K562 (cell line): ENCODE data around the gene BIRC7. TPM values are rescaled to one million over a fixed set of nuclear protein-coding genes. Genes with fewer than 3 reads are reported as not detected.

Experiments used
- ATAC-seq: fragments of 200-7000 bp; cut with Tn5 transposase; 3 replicates; pipeline ENCODE4 v1.9.1; 2020; ENCODE audit warnings: moderate library complexity
- BruUV-seq: library from RNA; stranded (reverse); fragments of 400-500 nt; replicated peaks from 2 replicates; lab custom pipeline; 2021; lab: Mats Ljungman, UMichigan
- CTCF ChIA-PET: fragments of 300-600 bp; formaldehyde crosslinking; extraction: SDS; loops from one replicate; lab custom pipeline; 2021; ENCODE audit warnings: low intra/inter-chr PET ratio; lab: Yijun Ruan, JAX
- POLR2A ChIA-PET: fragments of 300-600, 350-650 bp; sonication (Branson Sonifier 250); formaldehyde crosslinking; extraction: SDS; loops from one replicate; lab custom pipeline; 2021; ENCODE audit warnings: antibody characterized with exemption, inconsistent platforms; lab: Yijun Ruan, JAX
- DNase-seq, 4 experiments: peaks; one replicate each; pipeline versions ENCODE4 v3.0.0 to v3.0.0-alpha.2; 2011 to 2018; ENCODE audit warnings: low spot score in 3 of 4, mixed read lengths in 3 of 4; ENCODE audit errors: extremely low read depth in 1 of 4
- FAIRE-seq: peaks from 2 replicates; lab custom pipeline; 2011; peaks lifted over from hg19 to GRCh38; lab: Jason Lieb, UNC
- H2AFZ ChIP-seq: 2 replicates; pipeline ENCODE4 v1.6.0; 2011; ENCODE audit warnings: low read depth, low read length, control low read depth, inconsistent platforms
- H3K27ac ChIP-seq: fragments of 200-600 bp; 3 replicates; pipeline ENCODE4 v1.8.0; 2011; ENCODE audit warnings: low read depth, mild to moderate bottlenecking, control low read depth, inconsistent platforms, low read length, moderate library complexity, mixed read lengths; ENCODE audit errors: extremely low read depth
- H3K27me3 ChIP-seq, 2 experiments: fragments of 300-600 bp in 1 of 2; 2 replicates in 1 of 2; 3 replicates in 1 of 2; pipeline versions ENCODE4 v1.6.0 to v1.8.0; 2011; ENCODE audit warnings: inconsistent platforms in 2 of 2, low read length in 2 of 2, mild to moderate bottlenecking in 1 of 2, mixed read lengths in 1 of 2, moderate library complexity in 1 of 2; ENCODE audit not compliant: control insufficient read depth in 2 of 2, insufficient read depth in 2 of 2
- H3K36me3 ChIP-seq: fragments of 300-600 bp; 3 replicates; pipeline ENCODE4 v1.8.0; 2011; ENCODE audit warnings: mild to moderate bottlenecking, low read length, inconsistent platforms; ENCODE audit not compliant: control insufficient read depth, insufficient read depth
- H3K4me1 ChIP-seq, 2 experiments: fragments of 200-600 bp in 1 of 2; replicated peaks in 1 of 2; 2 replicates in 1 of 2; 3 replicates in 1 of 2; pipeline versions ENCODE4 v1.5.1 to v1.8.0; 2011; ENCODE audit warnings: inconsistent platforms in 2 of 2, low read length in 2 of 2, mild to moderate bottlenecking in 1 of 2, mixed read lengths in 1 of 2, moderate library complexity in 1 of 2; ENCODE audit not compliant: control insufficient read depth in 2 of 2, insufficient read depth in 2 of 2
- H3K4me2 ChIP-seq: 2 replicates; pipeline ENCODE4 v1.6.1; 2011; ENCODE audit warnings: low read length, control low read depth, inconsistent platforms, mixed read lengths; ENCODE audit not compliant: insufficient read depth
- H3K4me3 ChIP-seq: fragments of 200-600 bp; sonication (generic), shearing (Covaris generic); 2 replicates; pipeline ENCODE4 v1.5.1; 2016; ENCODE audit warnings: control low read depth, inconsistent platforms
- H3K79me2 ChIP-seq: fragments of 200-600 bp; 3 replicates; pipeline ENCODE4 v1.8.0; 2011; ENCODE audit warnings: low read length, inconsistent platforms; ENCODE audit not compliant: control insufficient read depth, insufficient read depth
- H3K9ac ChIP-seq, 2 experiments: 2 replicates each; pipeline versions ENCODE4 v1.6.0 to v1.6.1; 2011; ENCODE audit warnings: low read depth in 2 of 2, low read length in 2 of 2, control low read depth in 1 of 2, inconsistent platforms in 1 of 2, mild to moderate bottlenecking in 1 of 2, mixed read lengths in 1 of 2; ENCODE audit not compliant: insufficient read depth in 1 of 2
- H3K9me1 ChIP-seq: one replicate; pipeline ENCODE4 v1.6.0; 2011; ENCODE audit warnings: inconsistent platforms, mild to moderate bottlenecking, low read length, moderate library complexity; ENCODE audit not compliant: control insufficient read depth, insufficient read depth
- H3K9me3 ChIP-seq: replicated peaks from 2 replicates; pipeline ENCODE4 v1.5.1; 2011; ENCODE audit warnings: low read depth, low read length, inconsistent platforms; ENCODE audit not compliant: control insufficient read depth, insufficient read depth
- H4K20me1 ChIP-seq: replicated peaks from 2 replicates; pipeline ENCODE4 v1.6.1; 2011; ENCODE audit warnings: low read length, inconsistent platforms, mixed read lengths; ENCODE audit not compliant: control insufficient read depth, insufficient read depth
- GABPA ChIP-seq: fragments of 200-800 bp; sonication (Bioruptor generic); conservative IDR thresholded peaks from 2 replicates; pipeline ENCODE4 v1.6.1; 2016; ENCODE audit warnings: low read depth, missing genetic modification characterization, missing compliant biosample characterization
- HNRNPLL ChIP-seq: fragments of 200-400 bp; formaldehyde crosslinking; IDR thresholded peaks from 2 replicates; pipeline ENCODE4 v1.6.1; 2017; ENCODE audit warnings: low read length, low read depth, mild to moderate bottlenecking; ENCODE audit not compliant: poor library complexity, severe bottlenecking
- KAT7 ChIP-seq: sonication (generic); formaldehyde crosslinking; IDR thresholded peaks from 2 replicates; pipeline ENCODE4 v1.8.0; 2022; ENCODE audit warnings: missing genetic modification reagents, mild to moderate bottlenecking, borderline replicate concordance
- RBM17 ChIP-seq: fragments of 200-400 bp; formaldehyde crosslinking; IDR thresholded peaks from 2 replicates; pipeline ENCODE4 v1.6.1; 2017; ENCODE audit warnings: low read depth, mild to moderate bottlenecking, low read length, borderline replicate concordance
- TCF3 ChIP-seq: sonication (generic); formaldehyde crosslinking; IDR thresholded peaks from 2 replicates; pipeline ENCODE4 v1.4.0; 2020; ENCODE audit warnings: mild to moderate bottlenecking, missing genetic modification reagents
- TCF7 ChIP-seq: sonication (generic); IDR thresholded peaks from 2 replicates; pipeline ENCODE4 v1.6.1; 2016; ENCODE audit warnings: antibody characterized with exemption, borderline replicate concordance
- TFAM ChIP-seq: fragments of 250-450 bp; sonication (Bioruptor Pico); conservative IDR thresholded peaks from 2 replicates; pipeline ENCODE4 v1.5.0; 2021; ENCODE audit warnings: mild to moderate bottlenecking, moderate library complexity
- U2AF2 ChIP-seq: fragments of 200-400 bp; formaldehyde crosslinking; optimal IDR thresholded peaks from 2 replicates; pipeline ENCODE3; 2017; ENCODE audit warnings: low read depth, mild to moderate bottlenecking, low read length
- ZBED1 ChIP-seq: IDR thresholded peaks from 2 replicates; pipeline ENCODE4 v1.6.1; 2014
- ZNF175 ChIP-seq: fragments of 200-800 bp; sonication (Bioruptor generic); IDR thresholded peaks from 2 replicates; pipeline ENCODE4 v1.6.1; 2016; ENCODE audit warnings: low read depth, mild to moderate bottlenecking, missing genetic modification characterization, missing compliant biosample characterization
- ZNF23 ChIP-seq: fragments of 250-450 bp; sonication (Bioruptor Pico); IDR thresholded peaks from 2 replicates; pipeline ENCODE4 v1.4.0; 2020; ENCODE audit warnings: mild to moderate bottlenecking
- ZNF699 ChIP-seq: fragments of 250-450 bp; sonication (Bioruptor Pico); IDR thresholded peaks from 2 replicates; pipeline ENCODE4 v1.8.0; 2021; ENCODE audit warnings: mild to moderate bottlenecking, moderate library complexity; ENCODE audit not compliant: insufficient replicate concordance
- WGBS: fragments of 100-300 bp; shearing (Covaris generic); methylation state at CpG from one replicate; pipeline ENCODE4 v1.1.6; 2016; ENCODE audit warnings: low coverage, mixed read lengths; ENCODE audit not compliant: insufficient coverage; ENCODE audit errors: missing lambda C conversion rate; 5-methylcytosine and 5-hydroxymethylcytosine counted together
- in situ Hi-C: fragments of 300-500 bp; cut with MboI; formaldehyde crosslinking; loops from 4 replicates; pipeline ENCODE4 v1.15.0; 2018; ENCODE audit warnings: inconsistent platforms, mixed read lengths
- intact Hi-C: fragments of 100-400 bp; cut with micrococcal nuclease; formaldehyde crosslinking; loops from 2 replicates; pipeline ENCODE4 v1.14.2; 2022
- polyA plus RNA-seq, 8 experiments: library from polyadenylated mRNA; depleted of rRNA in 4 of 8; stranded (reverse) in 5 of 8; unstranded in 3 of 8; fragments of >200 nt; fragmentation: Nextera tagmentation in 2 of 8; fragmentation: Illumina TruSeq in 1 of 8; extraction: Ambion mirVana in 2 of 8; extraction: Trizol in 1 of 8; gene quantifications; 2 replicates each; pipeline versions ENCODE4 v1.2.1 to v1.2.3, GENCODE V29; 2011 to 2014; ENCODE audit warnings: inconsistent platforms in 1 of 8, missing spikeins in 1 of 8
- total RNA-seq, 7 experiments: library from RNA; depleted of rRNA in 6 of 7; stranded (reverse); fragments of >200 nt in 6 of 7; fragmentation: Illumina TruSeq in 2 of 7; extraction: Trizol in 2 of 7; gene quantifications; 2 replicates each; pipeline versions ENCODE4 v1.2.1 to v1.2.3, GENCODE V29; 2011 to 2021; ENCODE audit warnings: low replicate concordance in 1 of 7
- TF ChIP-seq, protein P1 (sequence below), 3 experiments: IDR thresholded peaks in 2 of 3; conservative IDR thresholded peaks in 1 of 3; 2 replicates each; pipeline ENCODE4 v1.5.1; 2011 to 2012; ENCODE audit warnings: low read length in 3 of 3, mild to moderate bottlenecking in 3 of 3, control low read depth in 2 of 3, improper control_type of control experiment in 1 of 3, inconsistent platforms in 1 of 3, low read depth in 1 of 3, mixed read lengths in 1 of 3, moderate library complexity in 1 of 3; ENCODE audit not compliant: insufficient read depth in 2 of 3
- TF ChIP-seq, protein P2 (sequence below): fragments of 450-650 bp; IDR thresholded peaks from 2 replicates; pipeline ENCODE4 v1.6.1; 2017; ENCODE audit warnings: antibody characterized with exemption, mild to moderate bottlenecking
- TF ChIP-seq, protein P3 (sequence below): sonication (generic); formaldehyde crosslinking; IDR thresholded peaks from 2 replicates; pipeline ENCODE4 v1.8.0; 2022; ENCODE audit warnings: mild to moderate bottlenecking, missing genetic modification reagents

The BIRC7 gene
- total and polyA plus RNA-seq, 9 of the 15 experiments (the other 6 are each of a cell fraction or from before 2014, with no cell fraction given): 0.14 to 0.19 (median 0.16) TPM; not detected in 5

DNA sequence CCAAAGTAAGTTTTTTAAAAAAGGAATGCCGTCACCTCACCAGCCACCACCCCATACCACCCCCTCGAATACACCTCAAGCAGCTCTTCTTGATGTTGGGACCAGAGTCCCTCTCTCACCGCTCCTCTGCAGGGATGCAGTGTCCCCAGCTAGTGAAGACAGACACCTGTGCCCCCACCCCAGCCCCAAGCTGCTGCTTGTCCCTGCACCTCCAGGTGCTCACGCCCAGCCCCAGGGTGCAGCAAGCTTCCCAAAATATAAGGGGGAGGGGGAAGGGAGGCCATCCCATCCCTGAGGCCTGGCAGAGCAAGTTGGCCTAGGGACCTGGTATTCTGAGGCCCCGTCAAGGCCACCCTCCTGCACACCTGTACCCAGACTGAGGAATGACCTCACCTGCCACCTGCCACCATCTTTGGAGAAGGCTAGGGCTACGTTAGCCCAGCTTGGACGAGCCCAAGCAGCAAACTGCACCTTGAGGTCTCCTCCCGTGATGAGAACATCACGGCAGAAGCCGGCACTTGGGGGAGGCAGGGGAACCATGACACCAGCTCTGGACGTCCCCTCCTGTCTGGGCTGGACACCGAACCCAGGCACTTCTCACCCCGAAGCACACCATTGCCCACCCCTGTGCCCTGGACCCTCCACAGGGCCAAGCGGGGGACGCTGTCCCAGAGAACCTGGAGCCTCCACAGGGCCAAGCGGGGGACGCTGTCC is 45.7 kb upstream of the BIRC7 start:
- CTCF ChIA-PET: interaction anchor here (0.6 kb wide), 1 partner anchor 35 kb away, joined by 3 read pairs; no protein-coding TSS in a partner anchor
- H3K4me2 ChIP-seq: no peak overlapping the region
- DNase-seq (no peak), FAIRE-seq (no peak), ATAC-seq (no peak)
- H3K9me1 ChIP-seq: no peaks in the 10 kb centered on the region
- H3K9me3 ChIP-seq: peaks cover 13% of the 10 kb centered on the region
- H3K27ac ChIP-seq: no peak overlapping the region
- no TSS peak for BruUV-seq
- 13% methylated on average over 16 of the region's 17 CpGs for WGBS
- H3K36me3 ChIP-seq: peaks cover 3% of the 10 kb centered on the region; the same call in 2 of the 3 replicates
- peaks cover 0 to 5% of the 10 kb centered on the region in 2 experiments; a peak in 1 of 5 replicates for H3K27me3 ChIP-seq
- POLR2A ChIA-PET: interaction anchor here (1.0 to 1.2 kb wide), 2 partner anchors 9 to 19 kb away, joined by 4 read pairs; no protein-coding TSS in a partner anchor
- no peak overlapping the region for H2AFZ ChIP-seq
- H3K9ac ChIP-seq: no peak overlapping the region
- H3K4me3 ChIP-seq: no peak overlapping the region
- intact Hi-C loops (no loop called here), in situ Hi-C loops (no loop called here)
- no peaks in the 10 kb centered on the region for H3K79me2 ChIP-seq
- peaks cover 0 to 10% of the 10 kb centered on the region in 2 experiments; a peak in 1 of 5 replicates for H3K4me1 ChIP-seq
- H4K20me1 ChIP-seq: peaks cover 16% of the 10 kb centered on the region; the same call in 1 of the 2 replicates
- TF ChIP-seq ZNF23 (CRISPR knock-in tag) (no peak), ZNF175 (CRISPR knock-in tag) (no peak), TFAM (no peak), U2AF2 (no peak), HNRNPLL (no peak), KAT7 (CRISPR knock-in tag) (no peak), TCF7 (no peak), RBM17 (no peak), ZNF699 (CRISPR knock-in tag) (no peak), ZBED1 (no peak), GABPA (tag) (no peak), TCF3 (no peak)
- TF ChIP-seq, protein P1, sequence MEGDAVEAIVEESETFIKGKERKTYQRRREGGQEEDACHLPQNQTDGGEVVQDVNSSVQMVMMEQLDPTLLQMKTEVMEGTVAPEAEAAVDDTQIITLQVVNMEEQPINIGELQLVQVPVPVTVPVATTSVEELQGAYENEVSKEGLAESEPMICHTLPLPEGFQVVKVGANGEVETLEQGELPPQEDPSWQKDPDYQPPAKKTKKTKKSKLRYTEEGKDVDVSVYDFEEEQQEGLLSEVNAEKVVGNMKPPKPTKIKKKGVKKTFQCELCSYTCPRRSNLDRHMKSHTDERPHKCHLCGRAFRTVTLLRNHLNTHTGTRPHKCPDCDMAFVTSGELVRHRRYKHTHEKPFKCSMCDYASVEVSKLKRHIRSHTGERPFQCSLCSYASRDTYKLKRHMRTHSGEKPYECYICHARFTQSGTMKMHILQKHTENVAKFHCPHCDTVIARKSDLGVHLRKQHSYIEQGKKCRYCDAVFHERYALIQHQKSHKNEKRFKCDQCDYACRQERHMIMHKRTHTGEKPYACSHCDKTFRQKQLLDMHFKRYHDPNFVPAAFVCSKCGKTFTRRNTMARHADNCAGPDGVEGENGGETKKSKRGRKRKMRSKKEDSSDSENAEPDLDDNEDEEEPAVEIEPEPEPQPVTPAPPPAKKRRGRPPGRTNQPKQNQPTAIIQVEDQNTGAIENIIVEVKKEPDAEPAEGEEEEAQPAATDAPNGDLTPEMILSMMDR (IDR thresholded peaks at IDR 0.05 in 2 of 3, conservative IDR thresholded peaks at IDR 0.05 in 1 of 3; ENCODE audit: insufficient read depth in 2 of 3, low read depth in 1 of 3, low read length in 3 of 3): no peak
- TF ChIP-seq, protein P2, sequence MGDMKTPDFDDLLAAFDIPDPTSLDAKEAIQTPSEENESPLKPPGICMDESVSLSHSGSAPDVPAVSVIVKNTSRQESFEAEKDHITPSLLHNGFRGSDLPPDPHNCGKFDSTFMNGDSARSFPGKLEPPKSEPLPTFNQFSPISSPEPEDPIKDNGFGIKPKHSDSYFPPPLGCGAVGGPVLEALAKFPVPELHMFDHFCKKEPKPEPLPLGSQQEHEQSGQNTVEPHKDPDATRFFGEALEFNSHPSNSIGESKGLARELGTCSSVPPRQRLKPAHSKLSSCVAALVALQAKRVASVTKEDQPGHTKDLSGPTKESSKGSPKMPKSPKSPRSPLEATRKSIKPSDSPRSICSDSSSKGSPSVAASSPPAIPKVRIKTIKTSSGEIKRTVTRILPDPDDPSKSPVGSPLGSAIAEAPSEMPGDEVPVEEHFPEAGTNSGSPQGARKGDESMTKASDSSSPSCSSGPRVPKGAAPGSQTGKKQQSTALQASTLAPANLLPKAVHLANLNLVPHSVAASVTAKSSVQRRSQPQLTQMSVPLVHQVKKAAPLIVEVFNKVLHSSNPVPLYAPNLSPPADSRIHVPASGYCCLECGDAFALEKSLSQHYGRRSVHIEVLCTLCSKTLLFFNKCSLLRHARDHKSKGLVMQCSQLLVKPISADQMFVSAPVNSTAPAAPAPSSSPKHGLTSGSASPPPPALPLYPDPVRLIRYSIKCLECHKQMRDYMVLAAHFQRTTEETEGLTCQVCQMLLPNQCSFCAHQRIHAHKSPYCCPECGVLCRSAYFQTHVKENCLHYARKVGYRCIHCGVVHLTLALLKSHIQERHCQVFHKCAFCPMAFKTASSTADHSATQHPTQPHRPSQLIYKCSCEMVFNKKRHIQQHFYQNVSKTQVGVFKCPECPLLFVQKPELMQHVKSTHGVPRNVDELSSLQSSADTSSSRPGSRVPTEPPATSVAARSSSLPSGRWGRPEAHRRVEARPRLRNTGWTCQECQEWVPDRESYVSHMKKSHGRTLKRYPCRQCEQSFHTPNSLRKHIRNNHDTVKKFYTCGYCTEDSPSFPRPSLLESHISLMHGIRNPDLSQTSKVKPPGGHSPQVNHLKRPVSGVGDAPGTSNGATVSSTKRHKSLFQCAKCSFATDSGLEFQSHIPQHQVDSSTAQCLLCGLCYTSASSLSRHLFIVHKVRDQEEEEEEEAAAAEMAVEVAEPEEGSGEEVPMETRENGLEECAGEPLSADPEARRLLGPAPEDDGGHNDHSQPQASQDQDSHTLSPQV: no peak
- TF ChIP-seq, protein P3, sequence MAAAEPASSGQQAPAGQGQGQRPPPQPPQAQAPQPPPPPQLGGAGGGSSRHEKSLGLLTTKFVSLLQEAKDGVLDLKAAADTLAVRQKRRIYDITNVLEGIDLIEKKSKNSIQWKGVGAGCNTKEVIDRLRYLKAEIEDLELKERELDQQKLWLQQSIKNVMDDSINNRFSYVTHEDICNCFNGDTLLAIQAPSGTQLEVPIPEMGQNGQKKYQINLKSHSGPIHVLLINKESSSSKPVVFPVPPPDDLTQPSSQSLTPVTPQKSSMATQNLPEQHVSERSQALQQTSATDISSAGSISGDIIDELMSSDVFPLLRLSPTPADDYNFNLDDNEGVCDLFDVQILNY (CRISPR knock-in tag): no peak
